B cell (primary cell): Measurements from ENCODE around the gene TMEM232. TPM values are rescaled to one million over a fixed set of nuclear protein-coding genes. Genes with fewer than 3 reads are reported as not detected.
A peak's percentile ranks its signal among the peaks of the same experiment; 100 is the strongest.

Experiments used
- ATAC-seq: fragments of 200-7000 bp; cut with Tn5 transposase; one replicate; pipeline ENCODE4 v1.10.0; 2021; ENCODE audit warnings: low read depth, mild to moderate bottlenecking, moderate number of reproducible peaks, moderate library complexity
- CTCF ChIA-PET: fragments of 350-600 bp; sonication (Branson Sonifier 250); formaldehyde crosslinking; loops from one replicate; lab custom pipeline; 2021; ENCODE audit warnings: antibody characterized with exemption, inconsistent platforms; lab: Charles Lee
- POLR2A ChIA-PET: fragments of 350-600 bp; sonication (Branson Sonifier 250); formaldehyde crosslinking; loops from one replicate; lab custom pipeline; 2021; ENCODE audit warnings: antibody characterized with exemption; lab: Charles Lee
- DNase-seq: peaks from one replicate; pipeline ENCODE4 v3.0.0; 2013
- H2AFZ ChIP-seq: 2 replicates; pipeline ENCODE4 v1.6.1; 2012; ENCODE audit warnings: mild to moderate bottlenecking, low read depth, low read length; ENCODE audit not compliant: insufficient read depth, poor library complexity, severe bottlenecking
- H3K27ac ChIP-seq, 2 donors: 1 replicate in 1 of 2; 2 replicates in 1 of 2; pipeline ENCODE4 v1.5.1; 2012 to 2013; ENCODE audit warnings: low read length in 2 of 2, mild to moderate bottlenecking in 2 of 2, moderate library complexity in 1 of 2
- H3K27me3 ChIP-seq, 4 experiments: fragments of 200-600 bp in 1 of 4; sonication (generic) in 1 of 4; replicated peaks in 1 of 4; 1 replicate in 2 of 4; 2 replicates in 2 of 4; pipeline versions ENCODE4 v1.6.1 to v1.7.0; 2013 to 2016; ENCODE audit warnings: low read length in 3 of 4, mild to moderate bottlenecking in 2 of 4, mixed read lengths in 1 of 4, moderate library complexity in 1 of 4; ENCODE audit not compliant: insufficient read depth in 4 of 4, control insufficient read depth in 3 of 4; ENCODE audit errors: control extremely low read depth in 1 of 4
- H3K36me3 ChIP-seq, 2 experiments: replicated peaks in 1 of 2; 1 replicate in 1 of 2; 2 replicates in 1 of 2; pipeline versions ENCODE4 v1.6.1 to v1.7.1; 2013; ENCODE audit warnings: low read length in 1 of 2; ENCODE audit not compliant: insufficient read depth in 2 of 2, control insufficient read depth in 1 of 2; ENCODE audit errors: control extremely low read depth in 1 of 2, extremely low read depth in 1 of 2
- H3K4me1 ChIP-seq, 2 donors: fragments of 200-600 bp in 1 of 2; sonication (generic) in 1 of 2; 1 replicate in 1 of 2; 2 replicates in 1 of 2; pipeline versions ENCODE4 v1.5.1 to v1.6.1; 2013 to 2017; ENCODE audit warnings: low read length in 2 of 2; ENCODE audit not compliant: control insufficient read depth in 2 of 2, insufficient read depth in 2 of 2
- H3K4me2 ChIP-seq: replicated peaks from 2 replicates; pipeline ENCODE3; 2012; ENCODE audit warnings: mild to moderate bottlenecking, low read depth, low read length; ENCODE audit not compliant: poor library complexity, severe bottlenecking
- H3K4me3 ChIP-seq, 5 experiments: fragments of 200-600 bp in 1 of 5; sonication (generic) in 1 of 5; 1 replicate in 3 of 5; 2 replicates in 2 of 5; pipeline versions ENCODE4 v1.5.1 to v1.7.0; 2011 to 2016; ENCODE audit warnings: low read length in 4 of 5, mild to moderate bottlenecking in 4 of 5, low read depth in 2 of 5, control low read depth in 1 of 5, moderate library complexity in 1 of 5; ENCODE audit not compliant: insufficient read depth in 1 of 5; ENCODE audit errors: control extremely low read depth in 1 of 5, extremely low read depth in 1 of 5
- H3K79me2 ChIP-seq: fragments of 200-600 bp; sonication (generic); one replicate; pipeline ENCODE4 v1.6.0; 2016; ENCODE audit warnings: low read length; ENCODE audit not compliant: control insufficient read depth, insufficient read depth
- H3K9ac ChIP-seq: fragments of 200-600 bp; sonication (generic); 2 replicates; pipeline ENCODE4 v1.6.1; 2017; ENCODE audit warnings: mild to moderate bottlenecking, low read length, moderate library complexity
- H3K9me3 ChIP-seq, 3 donors: one replicate each; pipeline versions ENCODE4 v1.6.1 to v1.7.1; 2013; ENCODE audit warnings: low read length in 2 of 3; ENCODE audit not compliant: control insufficient read depth in 2 of 3, insufficient read depth in 1 of 3; ENCODE audit errors: control extremely low read depth in 1 of 3
- H4K20me1 ChIP-seq: 2 replicates; pipeline ENCODE4 v1.6.0; 2012; ENCODE audit warnings: mild to moderate bottlenecking, low read length; ENCODE audit not compliant: insufficient read depth, control insufficient read depth, poor library complexity, severe bottlenecking
- H3K27ac Mint-ChIP-seq: one replicate; pipeline ENCODE4 v1.8.0; 2021; ENCODE audit warnings: mixed read lengths
- H3K27me3 Mint-ChIP-seq: one replicate; pipeline ENCODE4 v1.8.0; 2021; ENCODE audit warnings: mixed read lengths
- H3K4me1 Mint-ChIP-seq: one replicate; pipeline ENCODE4 v1.8.0; 2021; ENCODE audit warnings: mixed read lengths
- H3K4me3 Mint-ChIP-seq: one replicate; pipeline ENCODE4 v1.8.0; 2021; ENCODE audit warnings: mixed read lengths
- H3K9me3 Mint-ChIP-seq: one replicate; pipeline ENCODE4 v1.8.0; 2022; ENCODE audit warnings: mixed read lengths; ENCODE audit not compliant: insufficient read depth
- CTCF ChIP-seq: fragments of 200-600 bp; IDR thresholded peaks from one replicate; pipeline ENCODE4 v1.8.0; 2022; ENCODE audit warnings: antibody characterized with exemption, mild to moderate bottlenecking
- EZH2 ChIP-seq: IDR thresholded peaks from 2 replicates; pipeline ENCODE4 v1.6.1; 2012; ENCODE audit warnings: borderline replicate concordance, low read depth, mild to moderate bottlenecking, moderate library complexity, low read length; ENCODE audit not compliant: insufficient read depth, poor library complexity, severe bottlenecking
- WGBS: methylation state at CpG from one replicate; pipeline ENCODE4 v1.1.5; 2013; ENCODE audit warnings: missing lambda C conversion rate; ENCODE audit not compliant: insufficient coverage; 5-methylcytosine and 5-hydroxymethylcytosine counted together
- intact Hi-C: fragments of 100-400 bp; cut with micrococcal nuclease; formaldehyde crosslinking; loops from one replicate; pipeline ENCODE4 v1.10.0; 2022
- polyA plus RNA-seq: library from polyadenylated mRNA; depleted of rRNA; stranded (reverse); fragments of >200 nt; gene quantifications from 2 replicates; pipeline ENCODE4 v1.2.3, GENCODE V29; 2012
- total RNA-seq, 2 donors: library from RNA; stranded (reverse); fragments of 120-200 nt in 1 of 2; gene quantifications; 1 replicate in 1 of 2; 2 replicates in 1 of 2; pipeline versions ENCODE4 v1.2.3 to v1.2.4, GENCODE V29; 2013 to 2022

Gene TMEM232
- total and polyA plus RNA-seq, 2 donors (not counting 1 experiment from before 2014, with no cell fraction given) = 0.49 to 2.9 TPM

- H3K9me3 Mint-ChIP-seq = peaks cover 4% of the 10 kb centered on the region
- Histone ChIP-seq H3K4me3 (no peak overlapping the region), H3K9me3 (peaks cover 0 to 4% (median 0%) of the 10 kb centered on the region in 3 donors), H3K9ac (no peak overlapping the region), H3K4me1 (peaks cover 10 to 13% of the 10 kb centered on the region in 2 donors), H3K27me3 (no peaks in the 10 kb centered on the region), H4K20me1 (no peaks in the 10 kb centered on the region), H3K79me2 (no peaks in the 10 kb centered on the region), H3K4me2 (no peak overlapping the region), H2AFZ (no peak overlapping the region), H3K36me3 (no peaks in the 10 kb centered on the region), H3K27ac (no peak overlapping the region)
- intact Hi-C loops = no loop called here
- peak; percentile 36 for DNase-seq
- WGBS = no CpG with 5 or more reads among the region's 6 CpGs
- H3K4me1 Mint-ChIP-seq = peaks cover 15% of the 10 kb centered on the region
- ChIA-PET CTCF (no interaction called here), POLR2A (no interaction called here)
- no peaks in the 10 kb centered on the region for H3K27me3 Mint-ChIP-seq
- H3K27ac Mint-ChIP-seq = peak overlapping the region; percentile 43
- peak; percentile 54 for ATAC-seq
- TF ChIP-seq CTCF = no peak
- TF ChIP-seq EZH2 = no peak
- no peak overlapping the region for H3K4me3 Mint-ChIP-seq
Measured at GRCh38 chr5:110665184-110665726, 61.2 kb downstream of the TMEM232 start.

- Histone ChIP-seq H3K4me1 (peaks cover 10 to 13% of the 10 kb centered on the region in 2 donors), H3K36me3 (no peaks in the 10 kb centered on the region), H2AFZ (no peak overlapping the region), H3K4me2 (no peak overlapping the region), H4K20me1 (no peaks in the 10 kb centered on the region), H3K9ac (no peak overlapping the region), H3K4me3 (no peak overlapping the region), H3K27me3 (no peaks in the 10 kb centered on the region), H3K27ac (no peak overlapping the region), H3K9me3 (peaks cover 0 to 4% (median 0%) of the 10 kb centered on the region in 3 donors), H3K79me2 (no peaks in the 10 kb centered on the region)
- DNase-seq (peak; percentile 65), ATAC-seq (peak; percentile 70)
- no peak overlapping the region for H3K4me3 Mint-ChIP-seq
- WGBS = no CpG with 5 or more reads among the region's 1 CpG
- no peaks in the 10 kb centered on the region for H3K27me3 Mint-ChIP-seq
- peak overlapping the region; percentile 38 for H3K27ac Mint-ChIP-seq
- TF ChIP-seq CTCF (no peak), EZH2 (no peak)
- ChIA-PET POLR2A (no interaction called here), CTCF (no interaction called here)
- intact Hi-C loops = no loop called here
- peaks cover 4% of the 10 kb centered on the region for H3K9me3 Mint-ChIP-seq
- peaks cover 15% of the 10 kb centered on the region for H3K4me1 Mint-ChIP-seq
Measured at GRCh38 chr5:110663525-110663924, 62.9 kb downstream of the TMEM232 start.
